ENCODE results near the gene PTPRK. TPM values are rescaled to one million over a fixed set of nuclear protein-coding genes. Genes with fewer than 3 reads are reported as not detected.

The PTPRK gene
- total and polyA plus RNA-seq, 12 donors, result 3.2 to 22.4 (median 15.0) TPM

DNA sequence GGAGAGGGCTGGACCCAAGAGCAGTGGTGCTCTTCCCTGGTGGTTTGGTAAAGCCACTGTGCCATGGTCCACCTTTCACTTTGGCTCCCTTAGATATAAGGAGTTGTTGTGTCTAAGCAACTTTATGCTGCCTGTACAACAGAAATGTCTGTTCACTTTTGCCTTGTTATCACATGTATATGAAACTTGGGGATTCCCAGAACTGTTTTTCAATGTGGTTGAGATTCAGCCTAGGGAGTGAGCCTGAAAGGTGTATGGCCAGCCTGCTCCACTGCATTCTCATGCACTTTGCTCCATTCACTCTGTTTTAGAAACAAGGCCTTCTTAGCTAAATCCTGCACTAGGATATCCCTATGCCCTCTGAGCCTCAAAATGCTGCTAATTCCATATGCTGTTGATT is 385.1 kb downstream of the PTPRK start:
- intact Hi-C loops (cut with DNase I), result no loop called here
- no peaks in the 10 kb centered on the region for H3K27me3 ChIP-seq
- H3K4me1 ChIP-seq (replicated peaks in 1 of 2), result peaks cover 0 to 5% of the 10 kb centered on the region in 2 donors
- no peak for DNase-seq
- H3K36me3 ChIP-seq (replicated peaks in 1 of 2), result no peaks in the 10 kb centered on the region
- no peaks in the 10 kb centered on the region for H3K9me3 ChIP-seq (replicated peaks in 1 of 3)
- no peak overlapping the region for H3K27ac ChIP-seq
- no peak overlapping the region for H3K4me3 ChIP-seq
- no peak for TF ChIP-seq CTCF (IDR thresholded peaks at IDR 0.05)
- no peak for TF ChIP-seq POLR2A (IDR thresholded peaks at IDR 0.05)

DNA sequence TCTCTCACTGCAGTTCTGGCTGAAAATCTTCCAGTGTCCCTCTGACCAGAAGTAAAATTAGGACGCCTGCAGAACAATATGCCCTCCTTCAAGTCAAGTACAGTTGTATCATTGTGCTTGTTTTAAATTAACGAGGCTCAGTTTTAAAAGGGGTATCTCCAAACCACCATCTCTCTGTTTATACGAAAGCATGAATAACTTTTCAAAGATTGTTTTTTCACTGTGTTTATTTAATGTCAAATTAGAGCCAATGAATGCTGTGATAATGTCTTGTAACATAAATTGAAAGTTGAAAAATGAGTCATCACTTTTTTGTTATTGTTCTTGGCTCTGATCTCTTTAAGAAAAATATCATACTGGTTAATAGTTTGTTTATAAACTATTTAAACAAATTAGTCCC is 388.8 kb downstream of the PTPRK start:
- TF ChIP-seq CTCF (IDR thresholded peaks at IDR 0.05), result no peak
- TF ChIP-seq POLR2A (IDR thresholded peaks at IDR 0.05), result no peak
- 61 to 70% (median 66%) methylated on average over 3 of the region's 3 CpGs for WGBS, 4 donors
- no peak for DNase-seq
- intact Hi-C loops (cut with DNase I), result no loop called here
- no peaks in the 10 kb centered on the region for H3K4me1 ChIP-seq (replicated peaks in 1 of 2)
- H3K36me3 ChIP-seq (replicated peaks in 1 of 2), result no peaks in the 10 kb centered on the region
- no peaks in the 10 kb centered on the region for H3K9me3 ChIP-seq (replicated peaks in 1 of 3)
- no peak overlapping the region for H3K27ac ChIP-seq
- no peak overlapping the region for H3K4me3 ChIP-seq
- H3K27me3 ChIP-seq, result no peaks in the 10 kb centered on the region

DNA sequence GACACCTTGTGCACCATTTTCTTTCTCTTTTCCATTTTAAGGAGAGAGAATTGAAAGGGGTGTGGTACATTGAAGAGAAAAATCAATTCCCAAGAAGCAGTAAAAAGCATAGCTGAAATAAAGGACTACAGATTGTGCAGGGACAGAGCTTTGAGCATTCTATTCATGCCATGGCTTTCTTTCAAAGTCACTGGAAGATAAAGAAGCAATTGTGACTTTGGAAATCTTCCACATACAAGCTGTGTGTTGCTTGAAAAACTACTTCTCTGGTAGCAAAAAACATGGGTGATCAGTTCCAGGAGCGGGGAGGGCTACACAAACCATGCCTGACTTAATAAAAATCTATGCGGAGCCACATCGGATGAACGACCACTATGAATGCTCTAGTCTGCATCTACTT is 389.4 kb downstream of the PTPRK start:
- no peak for DNase-seq
- Histone ChIP-seq H3K27ac (no peak overlapping the region), H3K9me3 (replicated peaks in 1 of 3) (no peaks in the 10 kb centered on the region), H3K36me3 (replicated peaks in 1 of 2) (no peaks in the 10 kb centered on the region), H3K4me1 (replicated peaks in 1 of 2) (no peaks in the 10 kb centered on the region), H3K4me3 (no peak overlapping the region), H3K27me3 (no peaks in the 10 kb centered on the region)
- 65 to 89% (median 88%) methylated on average over 4 of the region's 4 CpGs for WGBS, 4 donors
- TF ChIP-seq CTCF (IDR thresholded peaks at IDR 0.05) (no peak), POLR2A (IDR thresholded peaks at IDR 0.05) (no peak)
- intact Hi-C loops (cut with DNase I), result no loop called here

DNA sequence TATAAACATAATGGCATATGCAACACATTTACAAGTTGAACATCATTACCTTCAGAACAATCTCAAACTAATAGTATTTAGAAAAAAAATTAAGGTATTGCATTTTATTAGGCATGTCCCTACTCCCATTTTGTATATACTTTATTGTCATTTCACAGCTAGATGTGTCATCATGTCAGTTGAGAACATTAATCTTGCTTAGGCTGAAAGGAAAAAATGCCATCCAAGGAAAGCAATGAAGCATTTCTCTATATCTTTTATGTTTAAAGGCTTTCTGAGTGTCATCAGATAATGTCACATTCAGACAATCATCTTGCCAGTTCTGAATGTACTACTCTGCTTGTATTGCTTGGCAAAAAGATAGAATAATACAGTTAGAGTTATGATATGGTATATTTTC is 390.7 kb downstream of the PTPRK start:
- H3K4me3 ChIP-seq, result no peak overlapping the region
- H3K4me1 ChIP-seq (replicated peaks in 1 of 2), result no peaks in the 10 kb centered on the region
- no peaks in the 10 kb centered on the region for H3K27me3 ChIP-seq
- no peak for DNase-seq
- H3K36me3 ChIP-seq (replicated peaks in 1 of 2), result no peaks in the 10 kb centered on the region
- intact Hi-C loops (cut with DNase I), result no loop called here
- no peak overlapping the region for H3K27ac ChIP-seq
- TF ChIP-seq POLR2A (IDR thresholded peaks at IDR 0.05) (no peak), CTCF (IDR thresholded peaks at IDR 0.05) (no peak)
- no peaks in the 10 kb centered on the region for H3K9me3 ChIP-seq (replicated peaks in 1 of 3)
